ELR (cell line): ENCODE data around the gene FAM117B.

Experiments used
- DNase-seq: peaks from one replicate; pipeline ENCODE4 v3.0.0-alpha.2; 2015; ENCODE audit warnings: low read depth

FAM117B gene

GRCh38 chr2:202815548-202816360 lies 181.0 kb downstream of the FAM117B start:
- DNase-seq = no peak

DNA sequence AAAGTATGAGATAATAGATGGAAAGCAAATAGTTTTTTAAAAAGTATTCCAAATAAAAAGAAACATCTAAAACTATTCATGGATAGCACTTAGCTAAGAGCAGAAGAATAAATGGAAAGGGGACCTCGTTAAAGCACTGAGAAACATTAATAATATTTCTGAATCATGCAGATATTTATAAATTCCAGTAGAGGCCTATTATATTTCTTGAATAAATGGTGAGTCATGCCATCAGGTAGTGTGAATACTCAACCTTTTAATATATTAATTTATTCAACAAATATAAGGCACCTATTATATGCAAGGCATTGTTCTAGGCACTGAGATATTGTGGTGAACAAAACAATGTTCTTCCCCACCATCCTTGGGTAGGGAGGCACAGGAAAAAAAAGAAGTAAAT lies 183.0 kb downstream of the FAM117B start:
- no peak for DNase-seq

GRCh38 chr2:202818321-202818720 lies 183.6 kb downstream of the FAM117B start:
- no peak for DNase-seq
